ENCODE results near the gene GOLGA6L7.

Gene GOLGA6L7

GRCh38 chr15:28895146-28895545, 46.7 kb upstream of the GOLGA6L7 start:
- H2BK5ac ChIP-seq (ENCODE audit: low read depth, low read length, poor library complexity), result no peak overlapping the region
- H3K4ac ChIP-seq (ENCODE audit: low read depth, low read length), result no peak overlapping the region
- H3K27me3 ChIP-seq (ENCODE audit: insufficient read depth, low read length), result no peaks in the 10 kb centered on the region
- H3K36me3 ChIP-seq (ENCODE audit: control insufficient read depth in 1 of 2, insufficient read depth in 2 of 2, low read length in 2 of 2), result no peaks in the 10 kb centered on the region
- WGBS (ENCODE audit: extremely low coverage, insufficient coverage, insufficient read length), result no CpG with 5 or more reads among the region's 13 CpGs
- no peak overlapping the region for H3K4me2 ChIP-seq (ENCODE audit: low read length)
- H4K91ac ChIP-seq (ENCODE audit: low read depth, low read length), result no peak overlapping the region
- no peaks in the 10 kb centered on the region for H3K79me2 ChIP-seq (ENCODE audit: control insufficient read depth, insufficient read depth, low read length, poor library complexity)
- H3K4me1 ChIP-seq (ENCODE audit: control insufficient read depth in 1 of 2, insufficient read depth in 2 of 2, low read length in 2 of 2), result no peaks in the 10 kb centered on the region
- peaks cover 1% of the 10 kb centered on the region for H3K9me3 ChIP-seq (ENCODE audit: insufficient read depth, low read depth, low read length)
- H3K27ac ChIP-seq (ENCODE audit: low read depth, low read length), result no peak overlapping the region
- no peak overlapping the region for H4K8ac ChIP-seq (ENCODE audit: low read depth, low read length)
- H4K12ac ChIP-seq (ENCODE audit: low read depth, low read length), result no peak overlapping the region
- no peak overlapping the region for H3K23ac ChIP-seq (ENCODE audit: low read length)
- no peak overlapping the region for H2AFZ ChIP-seq (ENCODE audit: insufficient read depth, low read length, poor library complexity)
- no peak overlapping the region for H3K9ac ChIP-seq (ENCODE audit: low read length)
- DNase-seq, result no peak
- no peak overlapping the region for H2BK120ac ChIP-seq (ENCODE audit: insufficient read depth, low read length, poor library complexity)
- H3K4me3 ChIP-seq (ENCODE audit: low read depth, low read length), result no peak overlapping the region
- no peak overlapping the region for H2AK5ac ChIP-seq (ENCODE audit: low read length)
- no peak overlapping the region for H3K18ac ChIP-seq (ENCODE audit: low read length)
- H3K14ac ChIP-seq (ENCODE audit: low read length), result no peak overlapping the region
- H2BK12ac ChIP-seq (ENCODE audit: low read length), result no peak overlapping the region
- no peaks in the 10 kb centered on the region for H3K79me1 ChIP-seq (ENCODE audit: low read length)

GRCh38 chr15:28894631-28895030, 46.2 kb upstream of the GOLGA6L7 start:
- no peaks in the 10 kb centered on the region for H3K79me1 ChIP-seq (ENCODE audit: low read length)
- no peaks in the 10 kb centered on the region for H3K4me1 ChIP-seq (ENCODE audit: control insufficient read depth in 1 of 2, insufficient read depth in 2 of 2, low read length in 2 of 2)
- H3K9ac ChIP-seq (ENCODE audit: low read length), result no peak overlapping the region
- H3K23ac ChIP-seq (ENCODE audit: low read length), result no peak overlapping the region
- no peaks in the 10 kb centered on the region for H3K79me2 ChIP-seq (ENCODE audit: control insufficient read depth, insufficient read depth, low read length, poor library complexity)
- H3K27me3 ChIP-seq (ENCODE audit: insufficient read depth, low read length), result no peaks in the 10 kb centered on the region
- no peak for DNase-seq
- no peak overlapping the region for H3K18ac ChIP-seq (ENCODE audit: low read length)
- no peak overlapping the region for H4K8ac ChIP-seq (ENCODE audit: low read depth, low read length)
- WGBS (ENCODE audit: extremely low coverage, insufficient coverage, insufficient read length), result no CpG with 5 or more reads among the region's 13 CpGs
- no peak overlapping the region for H2AK5ac ChIP-seq (ENCODE audit: low read length)
- H4K12ac ChIP-seq (ENCODE audit: low read depth, low read length), result no peak overlapping the region
- no peak overlapping the region for H3K4me3 ChIP-seq (ENCODE audit: low read depth, low read length)
- no peak overlapping the region for H4K91ac ChIP-seq (ENCODE audit: low read depth, low read length)
- no peak overlapping the region for H2BK5ac ChIP-seq (ENCODE audit: low read depth, low read length, poor library complexity)
- H3K27ac ChIP-seq (ENCODE audit: low read depth, low read length), result no peak overlapping the region
- no peak overlapping the region for H2AFZ ChIP-seq (ENCODE audit: insufficient read depth, low read length, poor library complexity)
- peaks cover 1% of the 10 kb centered on the region for H3K9me3 ChIP-seq (ENCODE audit: insufficient read depth, low read depth, low read length)
- H3K14ac ChIP-seq (ENCODE audit: low read length), result no peak overlapping the region
- no peak overlapping the region for H3K4me2 ChIP-seq (ENCODE audit: low read length)
- no peak overlapping the region for H2BK12ac ChIP-seq (ENCODE audit: low read length)
- no peak overlapping the region for H2BK120ac ChIP-seq (ENCODE audit: insufficient read depth, low read length, poor library complexity)
- H3K36me3 ChIP-seq (ENCODE audit: control insufficient read depth in 1 of 2, insufficient read depth in 2 of 2, low read length in 2 of 2), result no peaks in the 10 kb centered on the region
- H3K4ac ChIP-seq (ENCODE audit: low read depth, low read length), result no peak overlapping the region

GRCh38 chr15:28892789-28893610, 44.6 kb upstream of the GOLGA6L7 start:
- no peaks in the 10 kb centered on the region for H3K4me1 ChIP-seq (ENCODE audit: control insufficient read depth in 1 of 2, insufficient read depth in 2 of 2, low read length in 2 of 2)
- H3K18ac ChIP-seq (ENCODE audit: low read length), result no peak overlapping the region
- no peaks in the 10 kb centered on the region for H3K79me1 ChIP-seq (ENCODE audit: low read length)
- no CpG with 5 or more reads among the region's 12 CpGs for WGBS (ENCODE audit: extremely low coverage, insufficient coverage, insufficient read length)
- no peak overlapping the region for H2BK5ac ChIP-seq (ENCODE audit: low read depth, low read length, poor library complexity)
- no peak overlapping the region for H2BK12ac ChIP-seq (ENCODE audit: low read length)
- H3K4me2 ChIP-seq (ENCODE audit: low read length), result no peak overlapping the region
- H2BK120ac ChIP-seq (ENCODE audit: insufficient read depth, low read length, poor library complexity), result no peak overlapping the region
- H3K36me3 ChIP-seq (ENCODE audit: control insufficient read depth in 1 of 2, insufficient read depth in 2 of 2, low read length in 2 of 2), result no peaks in the 10 kb centered on the region
- no peak overlapping the region for H3K27ac ChIP-seq (ENCODE audit: low read depth, low read length)
- no peak for DNase-seq
- no peak overlapping the region for H3K14ac ChIP-seq (ENCODE audit: low read length)
- H4K91ac ChIP-seq (ENCODE audit: low read depth, low read length), result no peak overlapping the region
- no peak overlapping the region for H4K8ac ChIP-seq (ENCODE audit: low read depth, low read length)
- H4K12ac ChIP-seq (ENCODE audit: low read depth, low read length), result no peak overlapping the region
- no peak overlapping the region for H2AFZ ChIP-seq (ENCODE audit: insufficient read depth, low read length, poor library complexity)
- no peak overlapping the region for H3K9ac ChIP-seq (ENCODE audit: low read length)
- no peaks in the 10 kb centered on the region for H3K79me2 ChIP-seq (ENCODE audit: control insufficient read depth, insufficient read depth, low read length, poor library complexity)
- no peak overlapping the region for H3K4ac ChIP-seq (ENCODE audit: low read depth, low read length)
- peaks cover 1% of the 10 kb centered on the region for H3K9me3 ChIP-seq (ENCODE audit: insufficient read depth, low read depth, low read length)
- H3K4me3 ChIP-seq (ENCODE audit: low read depth, low read length), result no peak overlapping the region
- H3K27me3 ChIP-seq (ENCODE audit: insufficient read depth, low read length), result no peaks in the 10 kb centered on the region
- no peak overlapping the region for H2AK5ac ChIP-seq (ENCODE audit: low read length)
- no peak overlapping the region for H3K23ac ChIP-seq (ENCODE audit: low read length)

GRCh38 chr15:28891588-28891987, 43.1 kb upstream of the GOLGA6L7 start:
- no peak overlapping the region for H2AFZ ChIP-seq (ENCODE audit: insufficient read depth, low read length, poor library complexity)
- H2AK5ac ChIP-seq (ENCODE audit: low read length), result no peak overlapping the region

More at GRCh38 chr15:28891588-28891987, 43.1 kb upstream of the GOLGA6L7 start:
- no peak overlapping the region for H2BK120ac ChIP-seq (ENCODE audit: insufficient read depth, low read length, poor library complexity)
- no peaks in the 10 kb centered on the region for H3K79me1 ChIP-seq (ENCODE audit: low read length)
- no peak overlapping the region for H3K9ac ChIP-seq (ENCODE audit: low read length)
- no peaks in the 10 kb centered on the region for H3K79me2 ChIP-seq (ENCODE audit: control insufficient read depth, insufficient read depth, low read length, poor library complexity)
- H3K18ac ChIP-seq (ENCODE audit: low read length), result no peak overlapping the region
- no peak overlapping the region for H3K27ac ChIP-seq (ENCODE audit: low read depth, low read length)
- no peaks in the 10 kb centered on the region for H3K9me3 ChIP-seq (ENCODE audit: insufficient read depth, low read depth, low read length)
- no CpG with 5 or more reads among the region's 6 CpGs for WGBS (ENCODE audit: extremely low coverage, insufficient coverage, insufficient read length)
- no peak overlapping the region for H4K12ac ChIP-seq (ENCODE audit: low read depth, low read length)
- no peak overlapping the region for H3K23ac ChIP-seq (ENCODE audit: low read length)
- no peak overlapping the region for H3K4me2 ChIP-seq (ENCODE audit: low read length)
- H3K4ac ChIP-seq (ENCODE audit: low read depth, low read length), result no peak overlapping the region
- H2BK12ac ChIP-seq (ENCODE audit: low read length), result no peak overlapping the region
- H3K14ac ChIP-seq (ENCODE audit: low read length), result no peak overlapping the region
- peaks cover 13% of the 10 kb centered on the region for H3K27me3 ChIP-seq (ENCODE audit: insufficient read depth, low read length)
- H3K36me3 ChIP-seq (ENCODE audit: control insufficient read depth in 1 of 2, insufficient read depth in 2 of 2, low read length in 2 of 2), result no peaks in the 10 kb centered on the region
- H3K4me1 ChIP-seq (ENCODE audit: control insufficient read depth in 1 of 2, insufficient read depth in 2 of 2, low read length in 2 of 2), result no peaks in the 10 kb centered on the region
- no peak overlapping the region for H4K8ac ChIP-seq (ENCODE audit: low read depth, low read length)
- no peak overlapping the region for H3K4me3 ChIP-seq (ENCODE audit: low read depth, low read length)
- H4K91ac ChIP-seq (ENCODE audit: low read depth, low read length), result no peak overlapping the region
- no peak for DNase-seq
- no peak overlapping the region for H2BK5ac ChIP-seq (ENCODE audit: low read depth, low read length, poor library complexity)
